COLO668 (cell line): ENCODE results near the gene AGL.
"Not testable (repeated sequence)": the region's sequence is repeated elsewhere in the genome, so short reads cannot be mapped to it uniquely, and the experiment has no call there.

Experiments used
- DNase-seq: peaks from one replicate; lab custom pipeline; 2025; ENCODE audit not compliant: unreplicated experiment; lab: John Stamatoyannopoulos, UW

The AGL gene

GRCh38 chr1:99850459-99851291 lies 514 bp downstream of the AGL start:
- DNase-seq: no peak

- no peak for DNase-seq
Measured at GRCh38 chr1:99851850-99852454, 1.8 kb downstream of the AGL start.

GRCh38 chr1:99852648-99853047 lies 2.5 kb downstream of the AGL start:
- no peak for DNase-seq

- no peak for DNase-seq
Measured at GRCh38 chr1:99855914-99856450, 5.8 kb downstream of the AGL start.

GRCh38 chr1:99857041-99857440 lies 6.9 kb downstream of the AGL start:
- not testable (repeated sequence) for DNase-seq

GRCh38 chr1:99858286-99858685 lies 8.1 kb downstream of the AGL start:
- no peak for DNase-seq

- no peak for DNase-seq
Measured at GRCh38 chr1:99858881-99859280, 8.7 kb downstream of the AGL start.

- DNase-seq: no peak
Measured at GRCh38 chr1:99860703-99861102, 10.5 kb downstream of the AGL start.

DNA sequence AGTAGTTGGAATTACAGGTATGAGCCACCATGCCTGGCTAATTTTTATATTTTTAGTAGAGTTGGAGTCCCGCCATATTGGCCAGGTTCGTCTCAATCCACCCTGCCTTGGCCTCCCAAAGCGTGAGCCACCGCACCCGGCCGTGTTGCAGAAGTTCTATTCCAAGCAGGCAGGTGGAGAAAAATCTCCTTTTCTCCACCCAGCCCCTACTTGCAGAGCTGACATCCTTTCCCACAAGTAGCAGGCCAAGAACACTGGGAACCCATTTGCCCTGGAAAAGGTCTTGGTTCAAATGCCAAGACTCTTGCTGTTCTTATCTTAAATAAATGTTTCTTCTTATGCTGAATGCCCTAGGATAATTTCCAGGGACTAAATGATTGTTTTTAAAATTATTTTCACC lies 17.5 kb downstream of the AGL start:
- DNase-seq: no peak

GRCh38 chr1:99869304-99869703 lies 19.1 kb downstream of the AGL start:
- no peak for DNase-seq

GRCh38 chr1:99869723-99870122 lies 19.6 kb downstream of the AGL start:
- DNase-seq: no peak

- DNase-seq: no peak
Measured at GRCh38 chr1:99872063-99872462, 21.9 kb downstream of the AGL start.

DNA sequence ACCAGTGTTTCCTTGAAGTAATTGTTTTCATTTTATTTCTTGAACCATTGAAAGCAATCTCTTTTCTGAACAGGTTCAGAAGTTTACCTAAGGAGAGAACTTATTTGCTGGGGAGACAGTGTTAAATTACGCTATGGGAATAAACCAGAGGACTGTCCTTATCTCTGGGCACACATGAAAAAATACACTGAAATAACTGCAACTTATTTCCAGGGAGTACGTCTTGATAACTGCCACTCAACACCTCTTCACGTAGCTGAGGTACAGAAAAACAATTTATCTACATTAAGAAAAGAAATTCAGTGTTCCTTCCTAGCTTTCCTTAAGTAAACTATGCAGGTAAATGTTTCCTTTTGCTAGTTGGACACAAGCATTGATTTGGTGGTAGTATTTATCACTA lies 27.4 kb downstream of the AGL start:
- DNase-seq: no peak

- DNase-seq: no peak
Measured at GRCh38 chr1:99886179-99886578, 36.0 kb downstream of the AGL start.

GRCh38 chr1:99886841-99887240 lies 36.7 kb downstream of the AGL start:
- DNase-seq: no peak

DNA sequence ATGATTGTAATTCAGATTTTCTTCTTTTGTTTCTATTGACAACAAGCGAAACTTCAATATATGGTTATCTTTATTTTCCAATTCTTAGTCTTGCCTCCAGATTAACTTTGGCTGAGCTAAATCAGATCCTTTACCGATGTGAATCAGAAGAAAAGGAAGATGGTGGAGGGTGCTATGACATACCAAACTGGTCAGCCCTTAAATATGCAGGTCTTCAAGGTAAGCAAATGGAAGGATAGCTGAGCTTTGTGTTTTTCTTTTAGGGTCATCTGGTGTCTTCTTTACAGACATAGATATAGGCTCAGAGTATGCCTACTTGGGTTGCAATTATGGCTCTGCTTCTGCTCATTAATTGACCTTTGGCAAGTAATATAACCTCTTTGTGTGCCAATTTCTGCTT lies 37.7 kb downstream of the AGL start:
- no peak for DNase-seq

- DNase-seq: no peak
Measured at GRCh38 chr1:99891997-99892396, 41.8 kb downstream of the AGL start.

GRCh38 chr1:99903278-99903677 lies 53.1 kb downstream of the AGL start:
- not testable (repeated sequence) for DNase-seq

DNA sequence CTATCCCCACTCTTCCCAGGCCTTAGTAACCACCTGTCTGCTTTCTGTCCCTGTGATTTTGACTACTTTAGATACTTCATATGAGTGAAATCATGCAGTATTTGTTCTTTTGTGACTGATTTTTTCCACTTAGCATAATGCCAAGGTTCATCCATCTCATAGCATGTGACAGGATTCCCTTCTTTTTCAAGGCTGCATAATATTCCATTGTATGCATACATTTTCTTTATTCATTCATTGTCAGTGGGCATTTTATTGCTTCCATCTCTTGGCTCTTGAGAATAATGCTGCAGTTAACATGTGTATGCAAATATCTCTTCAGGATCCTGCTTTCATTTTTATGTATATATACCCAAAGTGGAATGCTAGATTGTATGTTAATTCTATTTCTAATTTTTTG lies 56.4 kb downstream of the AGL start:
- no peak for DNase-seq

DNA sequence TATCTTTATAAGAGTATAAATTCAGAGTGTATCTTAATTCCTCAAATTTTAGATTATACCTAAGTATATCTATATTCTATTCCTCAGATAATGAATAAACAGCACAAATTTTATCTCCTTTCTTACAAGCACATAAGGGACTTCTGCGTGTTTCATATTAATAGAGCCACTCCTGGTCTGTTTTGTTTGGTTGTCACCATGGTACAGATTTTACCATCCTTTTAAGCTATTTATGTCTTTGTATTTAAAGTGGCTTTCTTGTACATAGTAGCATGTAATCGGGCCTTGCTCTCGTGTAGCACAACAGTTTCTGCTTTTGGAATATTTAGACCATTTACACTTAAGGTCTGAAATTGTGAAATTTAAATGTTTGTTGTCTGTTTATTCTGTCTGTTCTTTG lies 67.1 kb downstream of the AGL start:
- DNase-seq: no peak

- no peak for DNase-seq
Measured at GRCh38 chr1:99919220-99919619, 69.1 kb downstream of the AGL start.

GRCh38 chr1:99934801-99935200 lies 84.6 kb downstream of the AGL start:
- no peak for DNase-seq
